ENCODE results near the gene JAZF1. TPM values are rescaled to one million over a fixed set of nuclear protein-coding genes. Genes with fewer than 3 reads are reported as not detected.
A peak's percentile ranks its signal among the peaks of the same experiment; 100 is the strongest.

JAZF1 gene
- polyA plus RNA-seq, 1 donor from 2014 or later: 13.7 TPM

- H3K4me1 Mint-ChIP-seq: peaks cover 34 to 58% (median 55%) of the 10 kb centered on the region in 3 donors
- H3K27ac Mint-ChIP-seq: peak overlapping the region in 1 of 3 donors; percentile 46
- H3K4me3 Mint-ChIP-seq: peak overlapping the region in 1 of 4 donors; percentile 79
- no peaks in the 10 kb centered on the region for H3K9me3 Mint-ChIP-seq
- H3K36me3 Mint-ChIP-seq: no peaks in the 10 kb centered on the region
- H3K27me3 Mint-ChIP-seq: no peaks in the 10 kb centered on the region
Observed at GRCh38 chr7:28165961-28166955, 14.3 kb downstream of the JAZF1 start.

- H3K27ac Mint-ChIP-seq: peak overlapping the region; percentile 43 to 78 (median 46)
- H3K4me3 Mint-ChIP-seq: peak overlapping the region in 3 of 4 donors; percentile 27 to 79 (median 70)
- H3K27me3 Mint-ChIP-seq: no peaks in the 10 kb centered on the region
- H3K9me3 Mint-ChIP-seq: no peaks in the 10 kb centered on the region
- peaks cover 35 to 63% (median 56%) of the 10 kb centered on the region in 3 donors for H3K4me1 Mint-ChIP-seq
- no peaks in the 10 kb centered on the region for H3K36me3 Mint-ChIP-seq
Observed at GRCh38 chr7:28165261-28165660, 15.3 kb downstream of the JAZF1 start.

GRCh38 chr7:28163949-28164348 lies 16.6 kb downstream of the JAZF1 start:
- Mint-ChIP-seq H3K9me3 (no peaks in the 10 kb centered on the region), H3K36me3 (peaks cover 5% of the 10 kb centered on the region), H3K27me3 (no peaks in the 10 kb centered on the region), H3K4me1 (peaks cover 35 to 64% (median 61%) of the 10 kb centered on the region in 3 donors), H3K27ac (peak overlapping the region in 1 of 3 donors; percentile 25), H3K4me3 (no peak overlapping the region)

- no peaks in the 10 kb centered on the region for H3K9me3 Mint-ChIP-seq
- peaks cover 34 to 61% (median 56%) of the 10 kb centered on the region in 3 donors for H3K4me1 Mint-ChIP-seq
- no peaks in the 10 kb centered on the region for H3K27me3 Mint-ChIP-seq
- no peak overlapping the region for H3K4me3 Mint-ChIP-seq
- peaks cover 5% of the 10 kb centered on the region for H3K36me3 Mint-ChIP-seq
- peak overlapping the region in 2 of 3 donors; percentile 22 to 23 for H3K27ac Mint-ChIP-seq
Observed at GRCh38 chr7:28161331-28161730, 19.3 kb downstream of the JAZF1 start.

GRCh38 chr7:28160551-28160991 lies 20.0 kb downstream of the JAZF1 start:
- no peaks in the 10 kb centered on the region for H3K9me3 Mint-ChIP-seq
- H3K27ac Mint-ChIP-seq: peak overlapping the region in 2 of 3 donors; percentile 6 to 63
- H3K36me3 Mint-ChIP-seq: peaks cover 5% of the 10 kb centered on the region
- peak overlapping the region in 1 of 4 donors; percentile 18 for H3K4me3 Mint-ChIP-seq
- peaks cover 38 to 65% (median 59%) of the 10 kb centered on the region in 3 donors for H3K4me1 Mint-ChIP-seq
- no peaks in the 10 kb centered on the region for H3K27me3 Mint-ChIP-seq

GRCh38 chr7:28157831-28158416 lies 22.7 kb downstream of the JAZF1 start:
- Mint-ChIP-seq H3K36me3 (peaks cover 5% of the 10 kb centered on the region), H3K9me3 (no peaks in the 10 kb centered on the region), H3K4me3 (no peak overlapping the region), H3K4me1 (peaks cover 48 to 69% (median 58%) of the 10 kb centered on the region in 3 donors), H3K27me3 (no peaks in the 10 kb centered on the region), H3K27ac (no peak overlapping the region)

GRCh38 chr7:28157076-28157745 lies 23.4 kb downstream of the JAZF1 start:
- Mint-ChIP-seq H3K27ac (peak overlapping the region in 1 of 3 donors; percentile 62), H3K4me3 (peak overlapping the region in 1 of 4 donors; percentile 65), H3K36me3 (peaks cover 5% of the 10 kb centered on the region), H3K4me1 (peaks cover 51 to 72% (median 63%) of the 10 kb centered on the region in 3 donors), H3K9me3 (no peaks in the 10 kb centered on the region), H3K27me3 (peaks cover 4% of the 10 kb centered on the region)

GRCh38 chr7:28156401-28156800 lies 24.2 kb downstream of the JAZF1 start:
- H3K4me3 Mint-ChIP-seq: peak overlapping the region in 1 of 4 donors; percentile 29

GRCh38 chr7:28155964-28156363 lies 24.6 kb downstream of the JAZF1 start:
- H3K36me3 Mint-ChIP-seq: peaks cover 5% of the 10 kb centered on the region
- H3K4me3 Mint-ChIP-seq: peak overlapping the region in 2 of 4 donors; percentile 9 to 31
- H3K27ac Mint-ChIP-seq: peak overlapping the region; percentile 62 to 93 (median 66)
- no peaks in the 10 kb centered on the region for H3K9me3 Mint-ChIP-seq
- peaks cover 5% of the 10 kb centered on the region for H3K27me3 Mint-ChIP-seq
- peaks cover 50 to 69% (median 57%) of the 10 kb centered on the region in 3 donors for H3K4me1 Mint-ChIP-seq

More at GRCh38 chr7:28156401-28156800, 24.2 kb downstream of the JAZF1 start:
- H3K9me3 Mint-ChIP-seq: no peaks in the 10 kb centered on the region
- peaks cover 5% of the 10 kb centered on the region for H3K27me3 Mint-ChIP-seq
- H3K27ac Mint-ChIP-seq: peak overlapping the region; percentile 62 to 93 (median 66)
- H3K36me3 Mint-ChIP-seq: peaks cover 5% of the 10 kb centered on the region
- H3K4me1 Mint-ChIP-seq: peaks cover 53 to 69% (median 61%) of the 10 kb centered on the region in 3 donors

GRCh38 chr7:28155019-28155660 lies 25.5 kb downstream of the JAZF1 start:
- H3K9me3 Mint-ChIP-seq: no peaks in the 10 kb centered on the region
- H3K36me3 Mint-ChIP-seq: peaks cover 4% of the 10 kb centered on the region
- H3K4me1 Mint-ChIP-seq: peaks cover 55 to 71% (median 57%) of the 10 kb centered on the region in 3 donors
- H3K27ac Mint-ChIP-seq: peak overlapping the region; percentile 62 to 93 (median 66)
- H3K27me3 Mint-ChIP-seq: peaks cover 5% of the 10 kb centered on the region
- H3K4me3 Mint-ChIP-seq: peak overlapping the region; percentile 31 to 83 (median 60)

- no peaks in the 10 kb centered on the region for H3K9me3 Mint-ChIP-seq
- peaks cover 57 to 72% (median 64%) of the 10 kb centered on the region in 3 donors for H3K4me1 Mint-ChIP-seq
- H3K36me3 Mint-ChIP-seq: peaks cover 8% of the 10 kb centered on the region
- H3K4me3 Mint-ChIP-seq: peak overlapping the region in 3 of 4 donors; percentile 14 to 76 (median 26)
- H3K27me3 Mint-ChIP-seq: peaks cover 5% of the 10 kb centered on the region
- H3K27ac Mint-ChIP-seq: peak overlapping the region; percentile 32 to 90 (median 82)
Observed at GRCh38 chr7:28152594-28152993, 28.0 kb downstream of the JAZF1 start.

GRCh38 chr7:28151965-28152364 lies 28.6 kb downstream of the JAZF1 start:
- Mint-ChIP-seq H3K27me3 (peaks cover 5% of the 10 kb centered on the region), H3K36me3 (peaks cover 8% of the 10 kb centered on the region), H3K9me3 (no peaks in the 10 kb centered on the region), H3K4me3 (peak overlapping the region; percentile 14 to 76 (median 58)), H3K27ac (peak overlapping the region; percentile 32 to 90 (median 82)), H3K4me1 (peaks cover 57 to 66% (median 62%) of the 10 kb centered on the region in 3 donors)

- Mint-ChIP-seq H3K27me3 (peaks cover 5% of the 10 kb centered on the region), H3K4me3 (peak overlapping the region; percentile 23 to 91 (median 76)), H3K36me3 (peaks cover 12% of the 10 kb centered on the region), H3K4me1 (peaks cover 39 to 44% (median 40%) of the 10 kb centered on the region in 3 donors), H3K27ac (peak overlapping the region; percentile 19 to 93 (median 73)), H3K9me3 (no peaks in the 10 kb centered on the region)
Observed at GRCh38 chr7:28149291-28150101, 31.1 kb downstream of the JAZF1 start.
